IPS-20b (cell line): ENCODE measurements around the gene CFAP46.

Source experiments
- H3K27ac ChIP-seq: one replicate; pipeline ENCODE4 v1.5.1; 2013; ENCODE audit warnings: low read length
- H3K27me3 ChIP-seq: 2 replicates; pipeline ENCODE4 v1.6.1; 2013; ENCODE audit warnings: mild to moderate bottlenecking, low read length, inconsistent platforms; ENCODE audit not compliant: insufficient read depth
- H3K36me3 ChIP-seq: 2 replicates; pipeline ENCODE4 v1.6.1; 2013; ENCODE audit warnings: low read depth, mild to moderate bottlenecking, inconsistent platforms, low read length, moderate library complexity; ENCODE audit not compliant: insufficient read depth
- H3K4me1 ChIP-seq: 2 replicates; pipeline ENCODE4 v1.6.1; 2013; ENCODE audit warnings: mild to moderate bottlenecking, control low read depth, inconsistent platforms, low read length, moderate library complexity; ENCODE audit not compliant: insufficient read depth
- H3K4me3 ChIP-seq: 2 replicates; pipeline ENCODE4 v1.5.1; 2013; ENCODE audit warnings: mild to moderate bottlenecking, low read length, inconsistent platforms
- H3K9ac ChIP-seq: 2 replicates; pipeline ENCODE4 v1.6.1; 2013; ENCODE audit warnings: low read depth, mild to moderate bottlenecking, inconsistent platforms, low read length, moderate library complexity
- H3K9me3 ChIP-seq: 2 replicates; pipeline ENCODE4 v1.6.1; 2013; ENCODE audit warnings: mild to moderate bottlenecking, low read depth, low read length, inconsistent platforms; ENCODE audit not compliant: insufficient read depth

The CFAP46 gene

DNA sequence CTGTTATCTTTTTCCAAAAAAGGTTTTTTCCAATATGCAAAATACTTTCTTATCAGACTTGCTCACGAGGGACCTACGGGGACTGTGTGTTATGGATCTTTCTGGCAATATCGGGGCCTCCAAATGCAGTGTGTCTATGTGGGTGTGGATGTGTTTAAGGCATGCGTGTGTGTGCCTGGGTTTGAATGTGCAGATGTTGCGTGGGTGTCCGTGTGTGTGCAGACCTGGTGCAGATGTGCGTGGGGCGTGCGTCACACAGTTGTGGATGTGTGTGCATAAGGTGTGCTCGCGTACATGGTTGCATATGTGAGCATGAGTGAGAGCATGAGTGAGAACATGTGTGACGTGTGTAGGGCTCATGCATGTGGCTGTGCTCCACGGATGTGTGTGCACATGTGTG is 176.1 kb downstream of the CFAP46 start:
- H3K4me3 ChIP-seq: no peak overlapping the region
- no peak overlapping the region for H3K9ac ChIP-seq
- no peaks in the 10 kb centered on the region; the same call in 1 of the 2 replicates for H3K9me3 ChIP-seq
- H3K36me3 ChIP-seq: no peaks in the 10 kb centered on the region
- no peaks in the 10 kb centered on the region for H3K4me1 ChIP-seq
- H3K27ac ChIP-seq: no peak overlapping the region
- H3K27me3 ChIP-seq: no peaks in the 10 kb centered on the region

DNA sequence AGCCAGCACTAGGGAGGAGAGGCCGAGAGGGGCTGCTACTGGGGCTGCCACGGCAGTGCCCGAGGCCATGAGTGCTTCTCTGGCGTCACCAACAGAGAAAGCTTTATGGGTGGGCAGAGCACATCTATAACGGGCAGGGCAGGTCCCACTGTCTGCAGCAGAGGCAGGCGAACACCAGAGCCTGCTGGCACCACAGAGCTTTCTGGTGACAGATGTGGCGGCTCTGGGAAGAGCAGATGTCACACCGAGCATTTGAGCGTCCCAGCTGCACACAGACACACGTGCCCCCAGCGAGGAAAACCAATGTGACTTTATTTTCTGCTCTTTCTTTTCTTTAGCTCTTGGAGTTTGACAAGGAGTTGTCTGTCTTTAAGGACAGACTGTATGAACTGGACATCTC is 176.9 kb downstream of the CFAP46 start:
- no peak overlapping the region for H3K27ac ChIP-seq
- no peaks in the 10 kb centered on the region for H3K4me1 ChIP-seq
- no peak overlapping the region for H3K9ac ChIP-seq
- no peaks in the 10 kb centered on the region for H3K36me3 ChIP-seq
- H3K27me3 ChIP-seq: no peaks in the 10 kb centered on the region
- H3K4me3 ChIP-seq: no peak overlapping the region
- H3K9me3 ChIP-seq: no peaks in the 10 kb centered on the region; the same call in 1 of the 2 replicates

DNA sequence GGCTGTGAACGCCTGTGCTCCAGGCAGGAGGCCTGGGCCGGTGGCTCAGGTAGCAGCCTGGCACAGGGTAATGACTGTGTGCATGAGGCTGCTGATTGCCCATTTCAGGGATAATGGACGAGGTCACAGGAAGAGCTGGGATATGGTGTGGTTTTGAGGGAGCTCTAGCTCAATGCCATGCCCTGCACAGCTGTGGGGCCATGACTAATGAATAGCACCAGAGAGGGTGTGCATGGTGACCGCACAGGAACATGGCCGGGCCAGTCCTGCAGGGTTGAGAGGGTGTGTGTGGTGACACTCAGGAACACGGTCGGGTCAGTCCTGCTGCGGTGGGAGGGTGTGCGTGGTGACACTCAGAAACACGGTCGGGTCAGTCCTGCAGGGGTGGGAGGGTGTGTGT is 178.3 kb downstream of the CFAP46 start:
- H3K4me1 ChIP-seq: no peaks in the 10 kb centered on the region
- no peak overlapping the region for H3K27ac ChIP-seq
- no peaks in the 10 kb centered on the region for H3K27me3 ChIP-seq
- no peak overlapping the region for H3K4me3 ChIP-seq
- H3K9me3 ChIP-seq: no peaks in the 10 kb centered on the region; the same call in 1 of the 2 replicates
- no peaks in the 10 kb centered on the region for H3K36me3 ChIP-seq
- no peak overlapping the region for H3K9ac ChIP-seq

DNA sequence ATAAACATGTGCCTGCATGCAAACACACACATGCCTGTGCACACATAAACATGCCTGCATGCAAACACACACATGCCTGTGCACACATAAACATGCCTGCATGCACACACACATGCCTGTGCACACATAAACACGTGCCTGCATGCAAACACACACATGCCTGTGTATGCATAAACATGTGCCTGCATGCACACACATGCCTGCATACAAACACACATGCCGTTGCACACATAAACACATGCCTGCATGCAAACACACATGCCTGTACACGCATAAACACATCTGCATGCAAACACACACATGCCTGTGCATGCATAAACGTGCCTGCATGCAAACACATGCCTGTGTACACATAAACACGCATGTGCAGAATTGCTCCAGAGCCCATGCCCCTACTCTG is 178.8 kb downstream of the CFAP46 start:
- Histone ChIP-seq H3K27ac (no peak overlapping the region), H3K27me3 (no peaks in the 10 kb centered on the region), H3K9me3 (no peaks in the 10 kb centered on the region; the same call in 1 of the 2 replicates), H3K4me3 (no peak overlapping the region), H3K36me3 (no peaks in the 10 kb centered on the region), H3K4me1 (no peaks in the 10 kb centered on the region), H3K9ac (no peak overlapping the region)

DNA sequence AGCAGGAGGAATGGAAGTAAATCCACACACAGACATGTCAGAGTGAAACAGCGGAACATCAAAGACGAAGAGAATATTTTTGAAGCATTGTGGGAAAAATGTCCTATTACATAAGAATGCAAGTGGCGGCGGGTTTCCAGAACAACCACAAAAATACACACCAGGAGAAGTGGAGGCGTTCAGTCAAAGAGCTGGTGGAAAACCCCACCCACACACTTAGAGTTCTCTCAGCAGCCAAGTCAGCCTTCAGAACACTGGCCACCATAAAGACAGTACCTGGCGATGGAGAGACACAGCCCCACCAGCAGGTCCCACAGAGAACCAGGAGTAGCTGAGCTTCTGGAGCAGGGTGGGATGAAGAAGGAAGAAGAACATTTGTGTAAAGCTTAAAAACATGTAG is 180.1 kb downstream of the CFAP46 start:
- Histone ChIP-seq H3K4me1 (no peaks in the 10 kb centered on the region), H3K27ac (no peak overlapping the region), H3K4me3 (no peak overlapping the region), H3K9ac (no peak overlapping the region), H3K9me3 (no peaks in the 10 kb centered on the region; the same call in 1 of the 2 replicates), H3K36me3 (no peaks in the 10 kb centered on the region), H3K27me3 (no peaks in the 10 kb centered on the region)

DNA sequence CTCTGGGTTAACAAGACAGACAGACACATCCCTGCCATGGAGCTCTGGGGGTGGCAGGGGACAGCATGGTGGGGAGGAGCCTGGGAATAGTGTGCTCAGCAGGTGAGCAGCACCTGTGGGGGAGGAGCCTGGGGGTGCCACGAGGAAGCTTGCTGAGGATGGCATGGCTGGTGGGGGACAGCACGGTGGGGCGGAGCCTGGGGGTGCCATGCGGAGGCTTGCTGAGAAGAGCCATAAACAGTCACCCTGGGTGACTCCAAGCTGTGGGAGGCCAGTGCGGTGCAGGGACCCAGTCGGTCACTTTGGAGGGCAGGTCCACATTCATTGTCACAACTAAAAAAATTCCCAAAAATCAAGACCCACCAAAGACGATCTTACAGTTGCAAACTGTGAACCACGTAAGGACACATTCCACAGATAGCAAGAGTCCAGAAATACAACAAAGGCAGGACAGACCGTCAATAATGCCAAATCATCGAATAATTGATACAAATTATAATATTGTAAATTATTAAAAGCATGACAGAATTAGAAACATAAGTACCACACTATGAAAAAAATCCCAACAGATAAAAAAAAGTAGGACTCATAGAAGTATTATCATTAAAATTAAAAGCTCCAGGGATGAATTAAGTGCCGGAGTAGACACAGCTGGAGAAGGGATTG is 180.8 kb downstream of the CFAP46 start:
- H3K36me3 ChIP-seq: no peaks in the 10 kb centered on the region
- H3K4me1 ChIP-seq: no peaks in the 10 kb centered on the region
- no peak overlapping the region for H3K27ac ChIP-seq

DNA sequence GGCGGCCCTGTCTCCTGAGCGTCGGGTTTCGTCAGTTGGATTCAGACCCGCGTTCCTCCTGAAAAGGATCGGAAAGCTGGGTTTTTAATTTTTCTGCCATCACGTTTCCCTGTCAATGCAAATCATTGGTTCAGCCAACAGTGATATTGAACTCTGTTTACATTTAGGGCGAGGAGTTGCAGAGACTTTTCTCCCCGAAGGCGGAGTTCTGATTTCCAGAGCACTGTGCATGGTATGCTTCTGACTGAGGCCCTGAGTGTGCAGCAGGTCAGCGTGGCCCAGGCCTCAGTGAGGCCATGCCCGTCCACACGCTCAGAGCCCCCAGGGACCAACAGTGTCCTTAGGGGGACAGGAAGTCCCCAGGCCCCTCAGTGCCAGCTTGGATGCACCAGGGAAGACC is 183.5 kb downstream of the CFAP46 start:
- no peak overlapping the region for H3K9ac ChIP-seq

More for the DNA sequence above, 180.8 kb downstream of the CFAP46 start:
- Histone ChIP-seq H3K9me3 (no peaks in the 10 kb centered on the region; the same call in 1 of the 2 replicates), H3K4me3 (no peak overlapping the region), H3K27me3 (no peaks in the 10 kb centered on the region), H3K9ac (no peak overlapping the region)

More for the DNA sequence above, 183.5 kb downstream of the CFAP46 start:
- no peaks in the 10 kb centered on the region for H3K36me3 ChIP-seq
- H3K4me3 ChIP-seq: no peak overlapping the region
- no peaks in the 10 kb centered on the region for H3K4me1 ChIP-seq
- H3K27me3 ChIP-seq: no peaks in the 10 kb centered on the region
- H3K9me3 ChIP-seq: no peaks in the 10 kb centered on the region; the same call in 1 of the 2 replicates
- H3K27ac ChIP-seq: no peak overlapping the region
